ENCODE measurements around the gene PPIP5K2. TPM values are rescaled to one million over a fixed set of nuclear protein-coding genes. Genes with fewer than 3 reads are reported as not detected.
"Not testable (repeated sequence)": the region's sequence is repeated elsewhere in the genome, so short reads cannot be mapped to it uniquely, and the experiment has no call there.

PPIP5K2 gene
- 39.1 and 46.4 TPM in 2 replicates for total RNA-seq (2014; rRNA removed; shearing (Covaris generic))

DNA sequence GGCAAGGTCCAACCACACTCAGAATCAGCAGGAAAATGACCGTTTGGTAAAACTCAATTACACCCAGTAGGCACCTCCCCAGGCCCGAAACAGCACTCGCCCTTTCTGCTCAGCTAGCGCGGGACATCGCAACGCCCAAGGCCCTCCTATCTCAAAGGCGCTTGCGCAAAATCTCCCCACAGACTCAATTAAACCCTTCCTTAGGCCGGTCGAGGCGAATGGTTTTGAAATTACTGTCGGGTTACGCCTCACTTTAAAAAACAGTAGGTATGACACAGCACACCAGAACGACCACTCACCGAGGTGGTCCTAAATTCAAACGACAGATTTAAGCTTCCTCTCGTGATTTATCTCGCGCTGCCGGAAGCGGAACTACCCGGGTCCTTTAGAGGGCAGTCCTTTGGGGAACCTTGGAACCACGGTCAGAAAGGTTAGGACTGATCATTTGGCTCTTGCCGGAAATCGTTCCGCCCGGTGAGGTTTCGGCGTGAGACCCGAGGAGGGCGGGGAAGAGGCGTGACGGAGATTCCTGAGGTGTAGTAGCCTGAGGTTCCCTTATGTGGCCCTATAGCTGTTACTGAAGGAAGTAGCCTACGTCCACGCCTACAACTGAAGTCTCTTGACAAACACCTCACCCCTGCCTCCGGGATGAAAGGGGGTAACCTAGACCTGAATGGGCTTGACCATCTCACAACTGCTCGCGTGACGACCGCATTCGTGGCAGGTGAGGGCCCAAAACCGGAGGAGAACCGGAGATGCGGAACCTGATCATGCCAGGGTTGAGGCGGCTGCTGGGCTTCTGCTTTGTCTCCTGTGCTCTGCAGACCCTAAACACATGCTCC lies at the start of gene PPIP5K2, which contains the start of gene GIN1:
TSS of gene PPIP5K2 (plus strand) at position 537 of the 842 bp plus-strand sequence. CDS start 9,289 bp downstream, outside the sequence.
TSS of gene GIN1 (minus strand) at position 374 of the 842 bp plus-strand sequence. CDS start 11,431 bp downstream, outside the sequence.
- peak; percentile 99 for DNase-seq (ENCODE audit: low spot score)

DNA sequence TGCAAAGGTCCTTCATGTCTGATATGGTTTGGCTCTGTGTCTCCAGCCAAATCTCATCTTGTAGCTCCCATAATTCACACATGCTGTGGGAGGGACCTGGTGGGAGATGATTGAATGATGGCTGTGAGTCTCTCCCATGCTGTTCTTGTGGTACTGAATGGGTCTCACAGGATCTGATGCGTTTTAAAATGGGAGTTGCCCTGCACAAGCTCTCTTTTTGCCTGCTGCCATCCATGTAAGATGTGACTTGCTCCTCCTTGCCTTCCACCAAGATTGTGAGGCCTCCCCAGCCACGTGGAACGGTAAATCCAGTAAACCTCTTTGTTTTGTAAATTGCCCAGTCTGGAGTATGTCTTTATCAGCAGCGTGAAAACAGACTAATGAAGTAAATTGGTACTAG lies 46.6 kb upstream of the PPIP5K2 start:
- DNase-seq (ENCODE audit: low spot score), result not testable (repeated sequence)

DNA sequence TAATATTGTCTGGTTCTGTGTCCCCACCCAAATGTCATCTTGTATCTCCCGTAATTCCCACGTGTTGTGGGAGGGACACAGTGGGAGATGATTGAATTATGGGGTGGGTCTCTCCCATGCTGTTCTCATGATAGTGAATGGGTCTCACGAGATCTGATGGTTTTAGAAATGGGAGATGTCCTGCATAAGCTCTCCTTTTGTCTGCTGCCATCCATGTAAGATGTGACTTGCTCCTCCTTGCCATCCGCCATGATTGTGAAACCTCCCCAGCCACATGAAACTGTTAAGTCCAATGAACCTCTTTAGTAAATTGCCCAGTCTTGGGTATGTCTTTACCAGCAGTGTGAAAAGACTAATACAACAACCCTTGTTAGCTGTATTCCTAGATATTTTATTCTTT lies 44.7 kb upstream of the PPIP5K2 start:
- DNase-seq (ENCODE audit: low spot score), result no peak

DNA sequence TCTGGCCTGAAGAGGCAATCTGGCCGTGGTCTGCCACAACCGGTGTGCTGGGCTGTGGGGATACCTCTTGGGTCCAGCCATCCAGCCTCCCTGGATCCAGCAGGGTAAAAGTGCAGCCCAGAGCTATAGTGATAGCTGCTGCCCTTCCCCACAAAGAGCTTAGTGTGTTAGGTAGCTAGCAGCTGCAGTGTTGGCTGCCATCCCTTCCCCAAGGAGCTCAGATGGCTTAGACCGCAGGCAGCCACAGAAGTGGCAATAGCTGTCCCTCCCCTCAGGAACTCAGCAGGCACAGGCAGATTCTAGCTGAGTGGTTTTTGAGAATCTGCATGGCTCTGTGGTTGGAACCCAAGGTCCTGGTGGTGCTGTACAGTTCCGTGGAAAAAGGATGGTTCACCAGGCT lies 40.3 kb upstream of the PPIP5K2 start:
- DNase-seq (ENCODE audit: low spot score), result no peak

DNA sequence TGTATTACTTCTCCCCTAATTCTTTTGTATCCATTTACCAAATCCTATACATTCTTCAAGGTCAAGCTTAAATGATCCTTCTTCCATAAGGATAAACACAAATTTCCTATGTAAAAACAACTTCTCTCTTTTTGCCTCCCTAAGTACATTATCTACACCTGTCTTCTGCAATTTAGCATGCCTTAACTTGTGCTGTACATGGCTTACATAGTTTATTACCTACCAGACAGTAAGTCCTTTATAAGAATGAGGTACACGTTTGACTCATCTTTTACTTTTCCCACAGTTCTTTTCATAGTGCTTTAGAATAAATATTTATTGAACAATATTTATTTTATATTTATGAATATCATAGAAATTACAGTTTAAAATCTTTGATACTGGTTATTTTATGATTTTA lies 33.6 kb upstream of the PPIP5K2 start:
- DNase-seq (ENCODE audit: low spot score), result no peak

DNA sequence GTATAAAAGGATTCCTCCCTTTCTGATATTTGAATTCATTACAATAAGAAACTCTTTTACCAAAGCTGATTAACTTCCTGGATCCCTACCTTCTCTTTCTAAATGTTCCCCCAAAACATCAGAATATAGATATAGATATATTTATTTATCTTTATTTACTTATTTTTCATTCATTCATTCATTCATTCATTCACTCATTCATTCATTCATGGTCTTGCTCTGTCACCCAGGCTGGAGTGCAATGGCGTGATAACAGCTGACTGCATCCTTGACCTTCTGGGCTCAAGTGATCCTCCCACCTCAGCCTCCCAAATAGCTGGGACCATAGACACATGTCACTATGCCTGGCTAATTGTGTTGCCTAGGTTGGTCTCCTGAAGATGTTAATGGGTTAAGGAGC lies 30.8 kb upstream of the PPIP5K2 start:
- no peak for DNase-seq (ENCODE audit: low spot score)

DNA sequence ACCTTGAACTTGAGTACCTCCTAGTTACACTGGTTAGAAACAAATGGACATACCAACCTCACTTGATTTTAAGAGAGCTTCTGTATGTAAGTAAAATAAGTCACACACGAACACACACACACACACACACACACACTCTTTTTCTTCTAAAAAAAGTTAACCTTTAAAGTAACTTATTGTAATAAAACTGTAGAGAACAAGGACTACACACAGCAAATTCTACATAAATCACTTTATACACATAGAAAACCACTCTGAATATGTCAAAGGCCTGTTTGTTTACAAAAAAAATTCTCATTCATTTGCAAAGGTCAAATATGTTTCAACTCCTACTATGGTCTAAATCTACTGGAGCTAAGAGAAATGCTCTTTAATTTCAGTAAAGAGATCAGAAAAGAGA lies 29.3 kb upstream of the PPIP5K2 start:
- no peak for DNase-seq (ENCODE audit: low spot score)

DNA sequence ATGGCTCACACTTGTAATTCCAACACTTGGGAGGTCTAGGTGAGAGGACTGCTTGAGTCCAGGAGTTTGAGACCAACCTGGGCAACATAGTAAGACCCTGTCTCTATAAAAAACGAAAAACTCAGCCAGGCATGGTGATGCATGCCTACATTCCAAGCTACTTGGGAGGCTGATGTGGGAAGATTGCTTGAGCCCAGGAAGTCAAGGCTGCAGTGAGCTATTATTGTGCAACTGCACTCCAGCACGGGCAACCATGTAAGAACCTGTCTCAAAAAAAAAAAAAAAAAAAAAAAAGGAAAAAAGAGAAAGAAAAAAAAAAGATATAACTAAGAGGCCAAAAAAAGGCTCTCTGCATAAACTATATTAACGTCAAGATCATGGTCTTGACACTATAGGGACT lies 27.4 kb upstream of the PPIP5K2 start:
- no peak for DNase-seq (ENCODE audit: low spot score)

DNA sequence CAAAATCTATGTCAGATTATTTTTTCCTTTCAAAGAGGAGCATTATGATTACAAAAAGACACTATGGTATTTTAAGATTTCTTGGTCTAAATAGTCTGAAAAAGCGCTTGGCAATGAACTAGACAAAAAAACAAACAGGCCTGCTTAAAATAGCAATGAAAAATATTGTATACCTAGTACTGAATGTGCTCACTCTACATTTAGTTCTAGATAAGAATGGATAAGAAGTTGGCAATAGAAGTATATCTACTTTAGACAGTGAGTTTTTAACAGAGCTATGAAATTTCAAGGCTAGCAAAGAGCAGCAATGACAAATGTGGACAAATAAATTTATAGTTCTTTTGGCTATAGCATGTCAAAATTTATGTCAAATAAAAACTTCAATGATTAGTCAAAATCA lies 26.4 kb upstream of the PPIP5K2 start:
- no peak for DNase-seq (ENCODE audit: low spot score)

DNA sequence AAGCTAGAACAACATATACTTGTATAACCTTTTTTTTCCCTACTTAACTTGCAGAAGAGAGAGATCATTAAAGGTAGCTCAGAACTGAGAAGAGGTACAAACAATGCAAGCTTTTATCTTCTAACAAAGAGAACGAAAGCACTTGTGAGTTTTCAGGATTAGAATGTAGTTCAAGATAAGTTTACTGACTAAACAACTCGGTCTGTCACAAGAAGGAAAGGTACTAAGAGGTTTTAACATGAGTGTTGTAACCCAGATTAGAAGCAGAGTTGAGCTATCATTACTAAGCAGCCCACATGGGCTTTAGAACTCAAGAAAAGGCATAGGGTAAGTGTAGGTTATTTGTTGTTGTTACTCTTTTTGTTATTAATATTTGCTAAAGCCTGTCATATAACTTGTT lies 25.4 kb upstream of the PPIP5K2 start:
- no peak for DNase-seq (ENCODE audit: low spot score)

DNA sequence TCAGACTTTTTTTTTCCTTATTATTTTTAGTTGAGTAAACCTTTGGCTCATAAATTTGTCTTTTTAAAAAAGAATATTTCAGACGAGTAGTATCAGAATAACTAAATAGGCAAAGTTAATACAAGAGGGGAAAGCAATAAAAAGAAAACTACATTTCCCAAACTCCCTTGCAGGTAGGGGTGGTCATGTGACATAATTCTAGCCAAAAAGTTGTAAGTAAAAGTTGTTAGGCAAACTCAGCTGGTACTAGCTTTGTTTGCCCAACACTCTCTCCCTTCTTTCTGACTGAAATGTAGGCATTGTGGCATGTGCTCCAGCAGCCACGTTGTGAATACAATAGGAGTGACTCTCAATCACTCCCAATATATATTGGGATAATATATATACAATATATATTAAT lies 21.1 kb upstream of the PPIP5K2 start:
- DNase-seq (ENCODE audit: low spot score), result no peak

DNA sequence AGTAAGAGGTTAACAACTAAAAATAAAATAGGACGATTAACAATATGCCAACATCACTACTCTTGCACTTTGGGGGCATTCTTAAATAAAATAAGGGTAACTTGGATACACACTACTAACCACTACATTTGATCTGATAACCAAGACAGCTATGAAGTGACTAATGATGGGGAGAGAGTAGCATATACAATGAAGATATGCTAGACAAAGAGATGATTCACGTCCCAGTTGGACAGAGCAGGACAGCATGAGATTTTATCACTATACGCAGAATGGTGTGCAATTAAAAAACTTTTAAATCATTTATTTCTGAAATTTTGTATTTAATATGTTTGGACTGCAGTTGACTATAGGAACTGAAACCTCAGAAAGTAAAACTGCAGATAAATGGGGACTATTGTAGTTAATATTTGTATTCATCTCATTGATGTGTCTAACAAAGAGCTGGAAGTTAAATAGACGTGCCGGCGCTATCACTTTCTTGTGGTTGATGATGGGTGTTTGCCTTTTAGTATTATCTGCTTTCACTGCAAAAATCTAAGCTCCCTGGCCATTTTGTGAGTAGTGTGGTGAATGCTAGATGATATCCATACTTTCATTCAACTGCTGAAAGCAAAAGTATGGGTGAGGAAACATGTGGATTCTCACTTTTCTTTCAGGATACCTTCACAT lies 18.9 kb upstream of the PPIP5K2 start:
- no peak for DNase-seq (ENCODE audit: low spot score)

DNA sequence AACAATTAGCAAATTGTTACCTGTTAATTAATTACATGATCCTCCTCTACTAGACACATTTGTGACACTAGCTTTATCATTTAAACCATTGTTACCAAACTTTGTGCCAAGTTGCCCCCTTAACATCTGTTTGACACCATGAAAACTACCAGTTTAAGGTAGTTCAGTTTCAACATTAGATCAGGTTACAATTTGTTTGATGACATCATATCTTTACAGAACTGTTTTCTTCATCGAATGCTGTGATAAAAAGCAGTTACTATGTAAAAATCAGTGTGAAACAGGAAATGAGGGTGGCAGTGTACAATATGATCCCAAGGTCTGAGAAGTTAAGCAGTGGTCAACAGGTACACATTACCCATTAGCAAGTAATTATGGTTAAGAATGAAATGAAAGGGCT lies 17.9 kb upstream of the PPIP5K2 start:
- DNase-seq (ENCODE audit: low spot score), result no peak

DNA sequence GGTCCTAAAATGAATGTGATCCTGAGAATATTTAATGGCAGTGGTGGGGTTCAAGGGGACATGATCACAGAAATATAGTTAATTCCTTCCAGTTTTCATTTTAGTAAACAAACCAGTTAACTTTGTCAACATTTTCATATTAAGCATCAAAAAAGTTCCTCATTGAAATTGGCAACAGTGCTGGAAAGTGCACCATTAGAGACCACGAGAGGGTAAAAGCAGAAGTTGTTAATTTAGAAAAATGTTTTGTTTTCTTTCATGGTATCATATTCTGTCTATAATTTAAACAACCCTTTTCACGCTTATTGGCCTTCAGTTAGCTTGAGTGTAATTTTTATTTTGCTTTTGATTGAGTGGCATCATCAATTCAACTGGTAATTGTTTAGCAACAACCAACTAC lies 12.0 kb upstream of the PPIP5K2 start:
- DNase-seq (ENCODE audit: low spot score), result no peak

DNA sequence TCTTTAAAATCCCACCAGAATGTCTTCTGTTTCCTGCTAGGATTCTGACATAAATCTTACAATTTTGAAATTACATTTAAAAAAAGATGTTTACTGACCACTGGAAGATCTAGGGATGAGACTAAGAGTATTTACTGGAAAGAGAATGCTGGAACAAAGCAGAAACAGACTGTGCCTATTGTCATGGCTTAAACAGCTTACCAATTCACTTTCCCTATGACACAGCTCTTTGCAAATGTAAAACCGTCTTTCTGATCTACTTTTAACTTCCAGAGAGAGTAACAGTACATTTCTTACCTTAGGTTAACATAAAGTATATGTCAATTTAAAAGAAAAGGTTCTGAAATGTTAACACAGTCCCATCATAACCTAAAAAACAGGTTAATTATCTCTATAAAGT lies 10.8 kb upstream of the PPIP5K2 start:
- DNase-seq (ENCODE audit: low spot score), result no peak

DNA sequence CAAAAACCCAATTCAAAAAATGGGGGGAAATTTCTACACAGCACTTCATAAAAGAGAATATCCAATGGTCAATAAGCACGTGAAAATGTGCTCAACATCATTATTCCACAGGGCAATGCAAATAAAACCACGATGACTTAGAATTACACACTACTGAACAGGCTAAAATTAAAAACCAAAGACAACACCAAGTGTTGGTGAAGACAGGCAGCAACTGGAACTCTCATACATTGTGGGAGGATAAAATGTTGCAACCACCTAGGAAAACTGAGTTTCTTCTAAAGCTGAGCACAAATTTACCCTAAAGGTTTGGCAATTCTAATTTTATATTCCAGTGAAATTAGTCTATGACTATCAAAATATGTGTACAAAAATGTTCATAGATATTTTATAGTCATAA lies 9.7 kb upstream of the PPIP5K2 start:
- DNase-seq (ENCODE audit: low spot score), result no peak

DNA sequence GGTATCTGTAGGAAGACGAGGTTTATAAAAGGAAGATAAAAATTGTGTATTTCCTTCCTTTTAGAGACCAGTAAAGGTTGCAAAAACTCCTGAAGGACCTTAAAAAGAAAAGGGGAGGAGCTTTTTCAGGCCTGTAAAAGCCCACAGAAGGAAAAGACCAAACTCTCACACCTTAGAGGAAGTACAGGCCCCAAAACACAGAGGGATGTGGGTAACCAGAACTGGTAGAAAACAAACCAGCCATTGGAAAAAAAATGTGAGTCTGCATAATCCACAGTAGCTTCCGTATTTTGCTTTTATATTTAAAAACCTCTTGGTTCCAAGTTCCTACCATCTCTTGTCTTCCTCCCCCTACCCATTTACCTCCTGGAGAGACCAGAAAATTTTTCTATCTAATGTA lies 8.6 kb upstream of the PPIP5K2 start:
- DNase-seq (ENCODE audit: low spot score), result no peak

DNA sequence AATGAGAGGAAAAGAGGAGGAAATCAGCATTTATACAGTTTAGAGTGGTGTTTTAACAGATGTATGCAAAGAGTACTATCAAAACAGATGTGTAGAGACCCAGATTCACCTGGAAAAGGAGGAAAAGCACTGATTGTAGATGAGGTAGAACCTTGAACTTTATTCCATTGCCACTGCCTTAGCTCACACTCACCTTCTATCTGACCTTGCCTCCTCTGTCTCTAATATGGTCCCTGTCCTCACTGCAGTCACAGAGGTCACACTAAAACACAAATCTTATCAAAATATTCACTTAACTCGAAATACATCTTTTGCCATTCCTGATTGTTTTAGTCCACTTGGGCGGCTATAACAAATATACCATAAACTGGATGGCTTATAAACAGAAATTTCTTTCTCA lies 7.2 kb upstream of the PPIP5K2 start:
- no peak for DNase-seq (ENCODE audit: low spot score)

DNA sequence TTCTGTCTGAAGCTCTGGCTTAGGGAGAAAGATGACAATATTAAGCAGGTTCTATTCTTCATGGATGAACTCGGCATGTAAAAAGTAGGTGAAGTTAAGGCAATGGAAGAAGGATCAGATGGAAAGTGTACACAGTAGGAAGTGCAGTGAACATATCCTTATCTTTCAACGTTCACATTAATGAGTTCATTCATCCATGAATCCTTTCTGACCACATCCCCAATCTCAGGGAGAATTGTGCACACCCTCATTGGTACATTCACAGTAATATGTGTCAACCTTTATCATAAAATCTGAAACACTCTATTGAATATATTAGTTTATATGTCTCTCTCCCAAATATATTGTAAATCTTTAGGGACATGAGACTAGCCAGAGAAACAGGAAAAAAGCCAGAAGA lies 5.7 kb upstream of the PPIP5K2 start:
- no peak for DNase-seq (ENCODE audit: low spot score)

DNA sequence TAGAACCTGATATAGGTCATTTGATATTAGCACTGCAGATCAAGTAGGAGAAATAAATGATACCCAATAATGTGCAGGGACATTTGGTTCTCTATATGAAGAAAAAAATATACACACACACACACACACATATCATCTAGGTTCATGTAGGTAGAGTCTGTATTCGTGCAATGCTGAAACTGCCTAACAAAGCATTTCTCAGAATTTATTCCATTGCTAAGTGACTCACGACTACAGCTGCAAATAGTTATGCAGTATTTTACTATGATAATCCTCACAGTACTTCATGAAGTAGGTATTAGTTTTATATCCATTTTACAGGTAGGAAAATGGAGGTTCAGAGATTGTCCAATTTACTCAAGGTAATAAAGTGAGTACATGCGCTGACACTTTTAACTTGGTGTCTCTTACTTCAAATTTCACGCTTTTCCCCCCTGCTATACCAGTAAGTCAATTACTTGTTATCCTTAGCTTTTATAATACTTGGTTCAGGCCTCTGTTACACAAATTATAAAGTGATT lies 2.6 kb upstream of the PPIP5K2 start:
- no peak for DNase-seq (ENCODE audit: low spot score)

DNA sequence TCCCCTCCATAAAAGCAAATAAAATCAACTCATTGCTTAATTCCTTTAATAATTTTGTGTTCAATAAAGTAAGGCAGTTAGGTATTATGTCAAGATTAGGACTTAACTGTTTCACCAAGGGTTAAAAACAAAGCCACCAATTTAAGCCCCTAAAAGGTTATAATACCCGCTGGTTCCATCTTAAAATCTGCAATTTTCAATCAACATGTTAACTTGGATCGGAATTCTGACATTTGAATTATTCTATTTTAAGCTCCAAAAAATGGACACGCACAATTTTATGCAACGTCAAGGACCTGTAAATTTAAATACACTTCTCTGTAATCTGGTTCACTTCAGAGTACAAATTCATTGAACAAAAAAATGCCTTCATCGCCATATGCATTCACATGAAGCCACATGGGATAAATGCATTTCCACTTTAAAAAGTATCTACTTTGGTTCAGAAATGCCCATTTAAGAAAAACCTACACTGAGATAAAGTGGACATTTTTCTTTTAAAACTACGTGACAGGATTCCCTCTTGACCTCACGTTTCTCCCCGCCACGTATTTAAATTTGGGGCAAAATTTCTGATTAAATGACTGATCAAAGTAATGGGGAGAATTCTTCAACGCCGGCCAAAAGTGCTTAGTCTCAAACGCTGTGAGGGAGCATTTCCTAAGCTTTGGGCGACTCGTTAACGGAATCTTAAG lies 884 bp upstream of the PPIP5K2 start:
- DNase-seq (ENCODE audit: low spot score), result no peak

DNA sequence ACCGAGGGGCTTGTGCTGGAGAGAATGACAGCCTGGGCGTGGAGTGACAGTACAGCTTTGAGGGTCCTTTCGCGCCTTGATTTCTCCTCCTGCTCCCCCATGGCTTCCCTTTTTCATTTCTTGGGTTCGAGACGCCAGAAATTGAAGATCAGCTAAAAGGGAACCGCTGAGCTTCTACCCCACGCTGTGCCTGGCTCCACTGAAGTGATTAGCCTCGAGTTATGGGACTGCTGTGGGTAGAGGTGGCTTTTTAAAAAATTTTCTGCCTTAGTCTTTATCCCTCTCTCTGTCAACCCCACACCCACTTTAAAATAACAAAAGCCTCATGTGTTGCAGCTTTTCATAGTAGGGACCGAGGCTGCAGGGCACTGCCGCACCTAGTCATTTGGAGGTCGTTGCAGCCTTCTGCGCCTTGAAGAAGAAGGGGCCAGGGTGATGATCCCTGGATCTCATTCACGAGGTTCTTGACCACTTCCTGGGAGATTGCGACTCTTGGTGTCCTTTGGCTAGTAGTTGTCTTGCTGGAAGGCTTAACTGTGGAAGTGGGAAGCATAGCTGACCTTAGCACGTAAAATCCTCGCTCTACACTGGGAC lies 603 bp downstream of the PPIP5K2 start:
- DNase-seq (ENCODE audit: low spot score), result peak; percentile 20

Data from H4 (cell line).